GM19468 (cell line): ENCODE measurements around the gene ACBD6.
"Not testable (repeated sequence)": the region's sequence is repeated elsewhere in the genome, so short reads cannot be mapped to it uniquely, and the experiment has no call there.

Experiments
- ATAC-seq: cut with Tn5 transposase; IDR thresholded peaks from one replicate; pipeline ENCODE4 v1.9.1; 2021; ENCODE audit warnings: mild to moderate bottlenecking, moderate library complexity, moderate number of reproducible peaks; ENCODE audit not compliant: unreplicated experiment; ENCODE audit errors: extremely low read depth

ACBD6 gene

DNA sequence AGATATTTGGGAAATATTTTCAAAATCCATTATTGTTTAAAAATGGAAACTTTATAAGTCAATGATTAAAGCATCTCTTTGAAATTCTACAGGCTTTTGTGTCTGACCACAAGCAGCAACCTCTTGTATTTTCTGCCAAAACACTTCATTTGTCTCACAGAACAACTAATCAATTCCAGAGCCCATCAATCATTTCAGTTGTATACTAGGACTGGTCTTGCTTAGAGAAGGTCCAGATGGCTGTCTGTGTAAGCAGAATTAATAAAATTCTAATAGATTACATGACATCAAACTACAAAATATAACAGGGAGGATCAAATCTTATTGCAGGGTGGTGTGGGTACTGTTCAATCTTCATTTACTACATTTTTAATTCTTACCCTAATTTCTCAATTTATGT, 76.4 kb downstream of the ACBD6 start:
- no peak for ATAC-seq

GRCh38 chr1:180424848-180425457, 77.4 kb downstream of the ACBD6 start:
- ATAC-seq = no peak

DNA sequence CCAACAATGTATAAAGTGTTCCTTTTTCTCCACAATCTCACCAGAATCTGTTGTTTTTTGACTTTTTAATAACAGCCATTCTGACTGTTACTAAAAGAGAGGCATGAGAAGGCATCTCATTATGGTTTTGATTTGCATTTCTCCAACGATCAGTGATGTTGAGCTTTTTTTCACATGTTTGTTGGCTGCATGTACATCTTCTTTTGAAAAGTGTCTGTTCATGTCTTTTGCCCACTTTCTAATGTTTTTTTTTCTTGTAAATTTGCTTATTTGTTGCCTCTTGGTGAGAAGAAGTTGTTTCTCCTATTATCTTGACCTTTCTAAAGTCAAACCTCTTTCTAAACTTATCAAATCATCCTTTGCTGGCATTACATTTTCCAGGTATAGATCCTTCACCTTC, 80.8 kb downstream of the ACBD6 start:
- no peak for ATAC-seq

- ATAC-seq = not testable (repeated sequence)
These were observed 81.2 kb downstream of the ACBD6 start for GRCh38 chr1:180421145-180421544.

DNA sequence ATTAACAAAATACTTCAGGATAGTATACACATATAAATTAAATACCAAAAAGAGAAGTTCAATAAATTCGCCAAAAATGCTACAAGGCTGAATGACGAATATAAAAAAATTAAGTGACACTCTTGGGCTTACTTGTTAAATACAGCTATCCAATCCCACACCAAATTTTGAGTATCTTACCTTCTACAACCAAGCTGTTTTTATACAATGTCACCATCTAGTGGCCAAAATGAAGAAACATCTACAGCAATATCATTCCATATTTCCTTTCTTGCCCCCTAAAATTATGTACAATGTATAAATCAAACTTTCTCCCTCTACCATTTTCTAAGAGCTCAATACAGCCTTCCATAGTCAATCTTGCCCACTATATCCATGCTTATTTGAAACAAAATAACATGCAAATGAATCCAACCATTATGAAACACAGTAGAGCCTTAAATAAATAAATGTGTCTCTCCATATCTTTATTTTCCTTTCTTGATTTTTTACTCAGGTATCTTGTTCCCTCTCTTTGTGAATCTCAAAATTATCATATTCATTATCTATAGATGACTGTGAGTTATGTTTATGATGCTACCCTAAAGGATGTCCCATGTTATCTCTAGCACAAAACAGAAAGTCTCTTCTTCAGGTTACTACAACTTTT, 86.3 kb downstream of the ACBD6 start:
- no peak for ATAC-seq

- ATAC-seq = no peak
These were observed 87.0 kb downstream of the ACBD6 start for GRCh38 chr1:180415236-180415848.

DNA sequence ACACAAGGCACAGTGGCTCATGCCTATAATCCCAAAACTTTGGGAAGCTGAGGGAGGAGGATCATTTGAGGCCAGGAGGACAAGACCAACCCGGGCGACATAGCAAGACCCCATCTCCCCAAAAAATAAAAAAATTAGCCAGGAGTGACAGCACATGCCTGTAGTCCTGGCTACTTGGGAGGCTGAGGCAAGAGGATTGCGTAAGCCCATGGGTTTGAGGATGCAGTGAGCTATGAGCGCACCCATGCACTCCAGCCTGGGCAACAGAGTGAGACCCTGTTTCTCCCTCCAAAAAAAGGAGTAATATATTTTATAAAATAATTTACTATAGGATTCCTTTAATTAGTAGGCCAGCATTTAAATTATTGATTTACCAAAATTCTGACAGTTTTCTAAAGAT, 89.8 kb downstream of the ACBD6 start:
- ATAC-seq = no peak

- ATAC-seq = not testable (repeated sequence)
These were observed 94.2 kb downstream of the ACBD6 start for GRCh38 chr1:180408128-180408527.

- ATAC-seq = no peak
These were observed 95.3 kb downstream of the ACBD6 start for GRCh38 chr1:180407051-180407450.

DNA sequence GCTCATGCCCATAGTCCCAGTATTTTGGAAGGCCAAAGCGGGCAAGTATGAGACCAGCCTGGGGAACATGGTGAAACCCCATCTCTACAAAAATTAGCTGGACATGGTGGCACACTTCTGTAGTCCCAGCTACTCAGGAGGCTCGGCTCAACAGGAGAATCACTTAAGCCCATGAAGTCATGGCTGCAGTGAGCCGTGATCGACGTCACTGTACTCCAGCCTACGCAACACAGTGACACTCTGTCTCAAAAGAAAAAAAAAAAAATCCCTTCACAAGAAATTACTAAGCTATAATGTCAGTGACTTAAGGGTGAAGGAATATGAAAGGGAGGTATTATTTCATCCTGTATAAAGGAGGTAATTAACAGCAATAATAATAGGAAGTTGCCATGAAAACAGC, 99.8 kb downstream of the ACBD6 start:
- ATAC-seq = no peak

GRCh38 chr1:180402001-180402400, 100.4 kb downstream of the ACBD6 start:
- ATAC-seq = no peak

- ATAC-seq = no peak
These were observed 105.2 kb downstream of the ACBD6 start for GRCh38 chr1:180397175-180397574.

DNA sequence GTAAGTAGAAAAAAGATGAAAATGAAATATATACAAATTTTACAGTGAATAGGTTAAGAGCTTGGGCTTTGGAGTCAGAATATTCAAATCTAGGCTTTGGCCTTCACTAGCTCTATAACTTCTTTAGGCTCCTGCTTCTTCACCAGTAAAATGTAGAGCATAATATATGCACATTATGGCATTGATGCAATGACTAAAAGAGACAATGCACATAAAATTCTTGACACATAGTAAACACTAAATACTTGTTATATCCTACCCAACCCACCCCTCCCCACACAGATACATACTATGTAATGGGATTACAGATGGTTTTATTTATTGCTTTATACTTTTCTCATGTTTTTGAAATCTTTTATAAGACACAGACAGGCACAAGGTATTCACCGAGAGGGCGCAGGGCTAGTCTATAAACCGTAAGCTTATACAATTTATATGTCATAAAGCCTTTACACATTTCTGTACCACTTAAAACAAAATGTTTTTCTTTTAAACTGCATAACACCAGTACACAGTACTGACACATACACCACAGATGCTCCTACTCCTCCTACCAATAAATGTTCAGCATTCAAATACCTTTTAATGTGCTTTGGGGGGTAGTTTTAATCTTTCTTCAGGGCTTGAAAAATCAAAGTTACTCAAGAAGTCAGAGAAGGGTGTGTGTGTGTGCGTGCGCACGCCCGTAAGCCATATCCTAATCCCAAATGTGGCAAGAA, 109.8 kb downstream of the ACBD6 start:
- ATAC-seq = no peak

DNA sequence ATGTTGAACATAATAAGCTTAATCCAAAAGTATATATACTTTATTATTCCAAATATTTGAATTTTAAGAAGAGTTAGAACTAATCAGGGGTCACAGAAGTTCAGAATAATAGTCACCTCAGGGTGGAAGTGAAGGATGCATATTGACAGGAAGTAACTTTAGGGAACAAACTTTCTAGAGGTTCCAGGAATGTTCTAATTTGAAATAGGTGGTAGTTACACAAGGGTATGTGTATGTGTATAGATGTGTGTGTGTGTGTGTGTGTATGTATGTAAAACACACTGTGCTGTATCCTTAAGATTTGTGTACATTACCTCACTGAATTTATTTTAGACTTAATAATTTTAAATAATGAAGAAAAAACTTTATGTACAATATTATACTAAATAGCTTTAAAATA, 110.4 kb downstream of the ACBD6 start:
- ATAC-seq = no peak

GRCh38 chr1:180387413-180387812, 115.0 kb downstream of the ACBD6 start:
- ATAC-seq = no peak

GRCh38 chr1:180386745-180387367, 115.5 kb downstream of the ACBD6 start:
- no peak for ATAC-seq

DNA sequence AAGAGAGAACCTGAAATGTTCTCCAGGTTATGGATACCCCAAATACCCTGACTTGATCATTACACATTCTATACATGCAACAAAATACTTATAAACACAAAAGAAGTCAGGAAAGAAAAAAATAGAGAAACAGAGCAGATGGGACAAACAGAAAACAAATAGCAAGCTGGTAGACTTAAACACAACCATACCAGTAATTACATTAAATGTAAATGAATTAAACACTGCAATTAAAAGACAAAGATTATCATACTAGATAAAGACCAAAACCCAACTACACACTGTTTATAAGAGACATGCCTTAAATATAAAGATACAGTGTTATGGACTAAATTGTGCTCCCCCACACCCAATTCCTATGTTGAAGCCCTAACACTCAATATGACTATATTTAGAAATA, 117.2 kb downstream of the ACBD6 start:
- no peak for ATAC-seq

- no peak for ATAC-seq
These were observed 117.9 kb downstream of the ACBD6 start for GRCh38 chr1:180384286-180385005.

GRCh38 chr1:180382326-180383115, 119.9 kb downstream of the ACBD6 start:
- no peak for ATAC-seq
